Fibroblast of lung (primary cell): ENCODE measurements around the gene HMX3. TPM values are rescaled to one million over a fixed set of nuclear protein-coding genes. Genes with fewer than 3 reads are reported as not detected.

Experiments
- DNase-seq, 2 donors: peaks; one replicate each; pipeline versions ENCODE4 v3.0.0 to v3.0.0-alpha.2; 2010; ENCODE audit warnings: low read depth in 2 of 2
- H2AFZ ChIP-seq: 2 replicates; pipeline ENCODE4 v1.5.1; 2012; ENCODE audit warnings: low read length, control low read depth, inconsistent platforms
- H3K27ac ChIP-seq: 2 replicates; pipeline ENCODE4 v1.5.1; 2011; ENCODE audit warnings: low read length, control low read depth; ENCODE audit not compliant: insufficient read depth
- H3K27me3 ChIP-seq: 2 replicates; pipeline ENCODE4 v1.5.1; 2011; ENCODE audit warnings: mild to moderate bottlenecking, low read length; ENCODE audit not compliant: control insufficient read depth, insufficient read depth
- H3K36me3 ChIP-seq: 2 replicates; pipeline ENCODE4 v1.5.1; 2011; ENCODE audit warnings: low read length; ENCODE audit not compliant: control insufficient read depth, insufficient read depth
- H3K4me1 ChIP-seq: 2 replicates; pipeline ENCODE4 v1.5.1; 2011; ENCODE audit warnings: low read length; ENCODE audit not compliant: control insufficient read depth, insufficient read depth; ENCODE audit errors: extremely low read depth
- H3K4me2 ChIP-seq: 2 replicates; pipeline ENCODE4 v1.5.1; 2011; ENCODE audit warnings: low read length, control low read depth; ENCODE audit not compliant: insufficient read depth; ENCODE audit errors: extremely low read depth
- H3K4me3 ChIP-seq, 4 experiments: fragments of 200-600 bp in 1 of 4; sonication (generic) in 1 of 4; replicated peaks in 1 of 4; 2 replicates each; pipeline ENCODE4 v1.5.1; 2011 to 2016; ENCODE audit warnings: low read length in 4 of 4, low read depth in 3 of 4, mild to moderate bottlenecking in 3 of 4, control low read depth in 2 of 4, inconsistent platforms in 1 of 4, mixed read lengths in 1 of 4; ENCODE audit not compliant: insufficient read depth in 1 of 4; ENCODE audit errors: control extremely low read depth in 1 of 4
- H3K79me2 ChIP-seq: 2 replicates; pipeline ENCODE4 v1.5.1; 2012; ENCODE audit warnings: mild to moderate bottlenecking, low read length, inconsistent platforms; ENCODE audit not compliant: control insufficient read depth, insufficient read depth
- H3K9ac ChIP-seq: 2 replicates; pipeline ENCODE4 v1.5.1; 2011; ENCODE audit warnings: mild to moderate bottlenecking, low read length, control low read depth; ENCODE audit not compliant: insufficient read depth
- H3K9me3 ChIP-seq: 2 replicates; pipeline ENCODE4 v1.5.1; 2012; ENCODE audit warnings: low read depth, low read length; ENCODE audit not compliant: control insufficient read depth, insufficient read depth
- H4K20me1 ChIP-seq: 2 replicates; pipeline ENCODE4 v1.5.1; 2011; ENCODE audit warnings: low read length; ENCODE audit not compliant: control insufficient read depth, insufficient read depth; ENCODE audit errors: extremely low read depth
- CTCF ChIP-seq, 2 donors: IDR thresholded peaks in 1 of 2; conservative IDR thresholded peaks in 1 of 2; 1 replicate in 1 of 2; 2 replicates in 1 of 2; pipeline ENCODE4 v1.5.1; 2011 to 2012; ENCODE audit warnings: low read length in 2 of 2, control low read depth in 1 of 2, inconsistent platforms in 1 of 2, low read depth in 1 of 2, mild to moderate bottlenecking in 1 of 2
- EZH2 ChIP-seq: IDR thresholded peaks from 2 replicates; pipeline ENCODE4 v1.5.1; 2012; ENCODE audit warnings: low read length, control low read depth, mild to moderate bottlenecking; ENCODE audit errors: missing control alignments
- polyA plus RNA-seq, 2 donors: library from polyadenylated mRNA; depleted of rRNA in 1 of 2; stranded (reverse) in 1 of 2; unstranded in 1 of 2; fragments of >200 nt; gene quantifications; 2 replicates each; pipeline ENCODE4 v1.2.1, GENCODE V29; 2011 to 2012; ENCODE audit warnings: missing spikeins in 1 of 2
- total RNA-seq: library from RNA; depleted of rRNA; stranded (reverse); fragments of >200 nt; gene quantifications from 2 replicates; pipeline ENCODE4 v1.2.1, GENCODE V29; 2014

The HMX3 gene
- total and polyA plus RNA-seq, 2 donors (not counting 1 experiment from before 2014, with no cell fraction given), result not detected

GRCh38 chr10:123101872-123102271 lies 33.9 kb upstream of the HMX3 start:
- H3K79me2 ChIP-seq, result no peaks in the 10 kb centered on the region
- DNase-seq, result no peak
- no peak overlapping the region for H3K9ac ChIP-seq
- H3K4me3 ChIP-seq, result no peak overlapping the region
- no peaks in the 10 kb centered on the region for H4K20me1 ChIP-seq
- H3K27ac ChIP-seq, result no peak overlapping the region
- H3K4me1 ChIP-seq, result no peaks in the 10 kb centered on the region
- no peaks in the 10 kb centered on the region for H3K36me3 ChIP-seq
- no peak overlapping the region for H2AFZ ChIP-seq
- H3K27me3 ChIP-seq, result no peaks in the 10 kb centered on the region
- TF ChIP-seq CTCF (conservative IDR thresholded peaks at IDR 0.05 in 1 of 2, IDR thresholded peaks at IDR 0.05 in 1 of 2; ENCODE audit: low read depth in 1 of 2, low read length in 2 of 2) (no peak), EZH2 (no peak)
- H3K4me2 ChIP-seq, result no peak overlapping the region
- no peaks in the 10 kb centered on the region for H3K9me3 ChIP-seq

GRCh38 chr10:123102673-123103072 lies 33.1 kb upstream of the HMX3 start:
- TF ChIP-seq CTCF (conservative IDR thresholded peaks at IDR 0.05 in 1 of 2, IDR thresholded peaks at IDR 0.05 in 1 of 2; ENCODE audit: low read depth in 1 of 2, low read length in 2 of 2), result no peak

GRCh38 chr10:123103944-123104343 lies 31.8 kb upstream of the HMX3 start:
- H3K4me2 ChIP-seq, result no peak overlapping the region
- no peaks in the 10 kb centered on the region for H3K4me1 ChIP-seq
- TF ChIP-seq CTCF (conservative IDR thresholded peaks at IDR 0.05 in 1 of 2, IDR thresholded peaks at IDR 0.05 in 1 of 2; ENCODE audit: low read depth in 1 of 2, low read length in 2 of 2) (no peak), EZH2 (no peak)
- no peaks in the 10 kb centered on the region for H3K27me3 ChIP-seq
- no peak overlapping the region for H3K9ac ChIP-seq
- DNase-seq, result no peak
- no peaks in the 10 kb centered on the region for H3K79me2 ChIP-seq
- no peaks in the 10 kb centered on the region for H3K9me3 ChIP-seq
- no peak overlapping the region for H2AFZ ChIP-seq
- H4K20me1 ChIP-seq, result no peaks in the 10 kb centered on the region
- H3K36me3 ChIP-seq, result no peaks in the 10 kb centered on the region
- H3K27ac ChIP-seq, result no peak overlapping the region
- no peak overlapping the region for H3K4me3 ChIP-seq

More at GRCh38 chr10:123102673-123103072, 33.1 kb upstream of the HMX3 start:
- Histone ChIP-seq H3K9ac (no peak overlapping the region), H3K27ac (no peak overlapping the region), H3K4me2 (no peak overlapping the region), H4K20me1 (no peaks in the 10 kb centered on the region), H3K36me3 (no peaks in the 10 kb centered on the region), H3K27me3 (no peaks in the 10 kb centered on the region), H3K79me2 (no peaks in the 10 kb centered on the region), H2AFZ (no peak overlapping the region), H3K4me1 (no peaks in the 10 kb centered on the region), H3K4me3 (no peak overlapping the region), H3K9me3 (no peaks in the 10 kb centered on the region)
- DNase-seq, result no peak
